GM23338 (cell line): ENCODE data around the gene XAB2. TPM values are rescaled to one million over a fixed set of nuclear protein-coding genes. Genes with fewer than 3 reads are reported as not detected.

ENCODE experiments used
- ATAC-seq: fragments of 200-7000 bp; cut with Tn5 transposase; 3 replicates; pipeline ENCODE4 v1.9.1; 2020
- DNase-seq: peaks from one replicate; pipeline ENCODE4 v3.0.0-alpha.2; 2015; ENCODE audit warnings: low spot score
- H2AFZ ChIP-seq: fragments of 200-600 bp; sonication (generic); 2 replicates; pipeline ENCODE4 v1.8.0; 2016; ENCODE audit warnings: antibody characterized with exemption, mild to moderate bottlenecking, moderate library complexity
- H3F3A ChIP-seq: fragments of 200-600 bp; sonication (generic); replicated peaks from 2 replicates; pipeline ENCODE4 v1.8.0; 2017; ENCODE audit warnings: antibody characterized with exemption, mixed run types, low read depth
- H3K27ac ChIP-seq: fragments of 200-600 bp; sonication (generic); 2 replicates; pipeline ENCODE4 v1.6.1; 2016; ENCODE audit warnings: low read depth
- H3K27me3 ChIP-seq: fragments of 200-600 bp; sonication (generic); 2 replicates; pipeline ENCODE4 v1.8.0; 2016; ENCODE audit warnings: mild to moderate bottlenecking, mixed run types, moderate library complexity; ENCODE audit not compliant: insufficient read depth
- H3K36me3 ChIP-seq: fragments of 200-600 bp; sonication (generic); 2 replicates; pipeline ENCODE4 v1.8.0; 2016; ENCODE audit warnings: mild to moderate bottlenecking; ENCODE audit not compliant: insufficient read depth
- H3K4me1 ChIP-seq: fragments of 200-600 bp; sonication (generic); 2 replicates; pipeline ENCODE4 v1.8.0; 2016; ENCODE audit warnings: mild to moderate bottlenecking, moderate library complexity; ENCODE audit not compliant: insufficient read depth
- H3K4me2 ChIP-seq: fragments of 200-600 bp; sonication (generic); 2 replicates; pipeline ENCODE4 v1.7.1; 2017; ENCODE audit warnings: mixed run types
- H3K4me3 ChIP-seq: fragments of 200-600 bp; sonication (generic); 2 replicates; pipeline ENCODE4 v1.6.1; 2016; ENCODE audit warnings: mixed run types
- H3K79me2 ChIP-seq: fragments of 200-600 bp; sonication (generic); replicated peaks from 2 replicates; pipeline ENCODE4 v1.8.0; 2017; ENCODE audit warnings: mild to moderate bottlenecking; ENCODE audit not compliant: insufficient read depth
- H3K9me2 ChIP-seq: fragments of 200-600 bp; sonication (generic); 2 replicates; pipeline ENCODE4 v1.8.0; 2017; ENCODE audit not compliant: insufficient read depth
- H4K20me1 ChIP-seq: fragments of 200-600 bp; sonication (generic); replicated peaks from 2 replicates; pipeline ENCODE4 v1.8.0; 2017; ENCODE audit warnings: mild to moderate bottlenecking; ENCODE audit not compliant: insufficient read depth
- H3K27ac Mint-ChIP-seq: 2 replicates; pipeline ENCODE4 v1.8.0; 2020; ENCODE audit warnings: inconsistent platforms, mild to moderate bottlenecking, moderate library complexity, mixed read lengths
- H3K27me3 Mint-ChIP-seq: 3 replicates; pipeline ENCODE4 v1.8.0; 2022; ENCODE audit warnings: low read depth, mild to moderate bottlenecking, moderate library complexity, mixed read lengths, inconsistent platforms; ENCODE audit not compliant: insufficient read depth, poor library complexity
- H3K36me3 Mint-ChIP-seq: 3 replicates; pipeline ENCODE4 v1.8.0; 2021; ENCODE audit warnings: low read depth, mild to moderate bottlenecking, inconsistent platforms, moderate library complexity, mixed read lengths
- H3K4me1 Mint-ChIP-seq: 3 replicates; pipeline ENCODE4 v1.8.0; 2020; ENCODE audit warnings: mild to moderate bottlenecking, inconsistent platforms, mixed read lengths
- H3K4me3 Mint-ChIP-seq: 3 replicates; pipeline ENCODE4 v1.8.0; 2021; ENCODE audit warnings: moderate library complexity, mild to moderate bottlenecking, inconsistent platforms, mixed read lengths
- H3K9me3 Mint-ChIP-seq: 3 replicates; pipeline ENCODE4 v1.8.0; 2020; ENCODE audit warnings: moderate library complexity, mild to moderate bottlenecking, inconsistent platforms, mixed read lengths
- CREB1 ChIP-seq: fragments of 250-450 bp; sonication (Bioruptor Pico); IDR thresholded peaks from 2 replicates; pipeline ENCODE4 v1.5.0; 2020; ENCODE audit warnings: low read depth, mild to moderate bottlenecking, moderate library complexity
- CTCF ChIP-seq, 2 experiments: fragments of 200-600 bp in 1 of 2; sonication (generic) in 1 of 2; conservative IDR thresholded peaks; 2 replicates each; pipeline versions ENCODE4 v1.5.1 to v1.6.1; 2016 to 2017; ENCODE audit warnings: antibody characterized with exemption in 2 of 2, low read depth in 2 of 2, mild to moderate bottlenecking in 2 of 2, moderate library complexity in 1 of 2
- ETS1 ChIP-seq: IDR thresholded peaks from 2 replicates; pipeline ENCODE4 v1.6.1; 2016; ENCODE audit warnings: antibody characterized with exemption
- JUNB ChIP-seq: IDR thresholded peaks from one replicate; pipeline ENCODE4 v1.6.1; 2016; ENCODE audit warnings: antibody characterized with exemption; ENCODE audit not compliant: unreplicated experiment
- POLR2AphosphoS5 ChIP-seq: IDR thresholded peaks from 2 replicates; pipeline ENCODE4 v1.6.1; 2016; ENCODE audit warnings: antibody characterized with exemption, low read depth
- STAT1 ChIP-seq: IDR thresholded peaks from one replicate; pipeline ENCODE4 v1.6.1; 2016; ENCODE audit warnings: antibody characterized with exemption; ENCODE audit not compliant: unreplicated experiment
- ZNF114 ChIP-seq: fragments of 250-450 bp; sonication (Bioruptor Pico); IDR thresholded peaks from 2 replicates; pipeline ENCODE4 v1.5.0; 2020; ENCODE audit warnings: mild to moderate bottlenecking, moderate library complexity
- ZNF462 ChIP-seq: fragments of 250-450 bp; sonication (Bioruptor Pico); IDR thresholded peaks from 2 replicates; pipeline ENCODE4 v1.5.0; 2020; ENCODE audit warnings: mild to moderate bottlenecking, moderate library complexity
- polyA plus RNA-seq: library from polyadenylated mRNA; unstranded; fragments of >200 nt; fragmentation: Nextera tagmentation; extraction: Ambion mirVana; gene quantifications from 2 replicates; pipeline ENCODE4 v1.2.1, GENCODE V29; 2016
- total RNA-seq: library from RNA; depleted of rRNA; stranded (reverse); fragments of >200 nt; shearing (Covaris generic); gene quantifications from 2 replicates; pipeline ENCODE4 v1.2.3, GENCODE V29; 2014

Gene XAB2
- total and polyA plus RNA-seq, 2 experiments from 2014 or later, result 18.4 to 69.0 TPM

GRCh38 chr19:7618771-7619510 is 10.4 kb downstream of the XAB2 start (continued):
- TF ChIP-seq ZNF462 (CRISPR knock-in tag), result no peak
- TF ChIP-seq CREB1, result no peak
- TF ChIP-seq CTCF (conservative IDR thresholded peaks at IDR 0.05; ENCODE audit: low read depth in 2 of 2), result no peak

- no peak overlapping the region for H3K4me3 Mint-ChIP-seq
- TF ChIP-seq ETS1 (no peak), JUNB (no peak), CTCF (conservative IDR thresholded peaks at IDR 0.05; ENCODE audit: low read depth in 2 of 2) (no peak), STAT1 (no peak), POLR2AphosphoS5 (no peak), ZNF114 (CRISPR knock-in tag) (no peak)
These were observed 11.0 kb downstream of the XAB2 start for GRCh38 chr19:7618348-7618747.

More at GRCh38 chr19:7618348-7618747, 11.0 kb downstream of the XAB2 start:
- peaks cover 39% of the 10 kb centered on the region for H3K36me3 Mint-ChIP-seq
- Histone ChIP-seq H3K9me2 (no peaks in the 10 kb centered on the region), H3K36me3 (no peaks in the 10 kb centered on the region; the same call in 1 of the 2 replicates), H3K4me2 (no peak overlapping the region), H3K4me1 (no peaks in the 10 kb centered on the region), H3F3A (no peaks in the 10 kb centered on the region), H3K4me3 (no peak overlapping the region), H3K27ac (no peak overlapping the region), H4K20me1 (no peaks in the 10 kb centered on the region; the same call in none of the 2 replicates), H2AFZ (no peak overlapping the region), H3K27me3 (no peaks in the 10 kb centered on the region), H3K79me2 (no peaks in the 10 kb centered on the region)
- H3K4me1 Mint-ChIP-seq, result no peaks in the 10 kb centered on the region
- no peaks in the 10 kb centered on the region for H3K9me3 Mint-ChIP-seq
- DNase-seq, result no peak
- ATAC-seq, result no peak
- H3K27me3 Mint-ChIP-seq, result peaks cover 12% of the 10 kb centered on the region
- H3K27ac Mint-ChIP-seq, result no peak overlapping the region
